Stimulated activated CD4-positive, alpha-beta T cell treated with anti-CD3 and anti-CD28 coated beads, Interleukin-1b, Interleukin-23, amount 100 ng/mL, for 1 hour (primary cell): Measurements from ENCODE around the gene TMED9.
"Not testable (repeated sequence)": the region's sequence is repeated elsewhere in the genome, so short reads cannot be mapped to it uniquely, and the experiment has no call there.

Source experiments
- DNase-seq, 2 donors: peaks; one replicate each; pipeline ENCODE4 v3.0.0-alpha.2; 2020; ENCODE audit warnings: low read depth in 2 of 2

Gene TMED9

GRCh38 chr5:177592010-177592834 is at the start of gene TMED9:
Gene TMED9, plus strand, starts transcription at chr5:177592203. Its CDS starts 12 bp downstream, at chr5:177592215.
- peak; percentile 71 for DNase-seq

- no peak for DNase-seq
Measured at GRCh38 chr5:177542816-177543465, 49.1 kb upstream of the TMED9 start.

GRCh38 chr5:177545487-177546257 is 46.3 kb upstream of the TMED9 start:
- DNase-seq, result no peak

- DNase-seq, result no peak
Measured at GRCh38 chr5:177546258-177546741, 45.7 kb upstream of the TMED9 start.

- DNase-seq, result no peak
Measured at GRCh38 chr5:177547736-177548135, 44.3 kb upstream of the TMED9 start.

- no peak for DNase-seq
Measured at GRCh38 chr5:177548495-177548894, 43.5 kb upstream of the TMED9 start.

- DNase-seq, result no peak
Measured at GRCh38 chr5:177550122-177550521, 41.9 kb upstream of the TMED9 start.

GRCh38 chr5:177552839-177553455 is 39.1 kb upstream of the TMED9 start:
- DNase-seq, result no peak

GRCh38 chr5:177553671-177554429 is 38.2 kb upstream of the TMED9 start:
- peak in 1 of 2 donors; percentile 27 for DNase-seq

GRCh38 chr5:177554474-177555111 is 37.4 kb upstream of the TMED9 start, which contains the start of gene FAM193B:
Gene FAM193B, minus strand, starts transcription at chr5:177554563. Its CDS starts 105 bp downstream, at chr5:177554458.
- peak; percentile 88 to 96 for DNase-seq

- no peak for DNase-seq
Measured at GRCh38 chr5:177555228-177555627, 36.8 kb upstream of the TMED9 start.

- DNase-seq, result no peak
Measured at GRCh38 chr5:177555665-177556064, 36.3 kb upstream of the TMED9 start.

- DNase-seq, result no peak
Measured at GRCh38 chr5:177557041-177557647, 34.9 kb upstream of the TMED9 start.

GRCh38 chr5:177557796-177558195 is 34.2 kb upstream of the TMED9 start:
- no peak for DNase-seq

- not testable (repeated sequence) for DNase-seq
Measured at GRCh38 chr5:177559446-177559941, 32.5 kb upstream of the TMED9 start.

- DNase-seq, result no peak
Measured at GRCh38 chr5:177565046-177565445, 27.0 kb upstream of the TMED9 start.

GRCh38 chr5:177568326-177568725 is 23.7 kb upstream of the TMED9 start:
- DNase-seq, result no peak

GRCh38 chr5:177569894-177570293 is 22.1 kb upstream of the TMED9 start:
- DNase-seq, result no peak

- no peak for DNase-seq
Measured at GRCh38 chr5:177575488-177575887, 16.5 kb upstream of the TMED9 start.

GRCh38 chr5:177576169-177576568 is 15.8 kb upstream of the TMED9 start:
- no peak for DNase-seq
